ENCODE measurements around the gene COG8.

DNA sequence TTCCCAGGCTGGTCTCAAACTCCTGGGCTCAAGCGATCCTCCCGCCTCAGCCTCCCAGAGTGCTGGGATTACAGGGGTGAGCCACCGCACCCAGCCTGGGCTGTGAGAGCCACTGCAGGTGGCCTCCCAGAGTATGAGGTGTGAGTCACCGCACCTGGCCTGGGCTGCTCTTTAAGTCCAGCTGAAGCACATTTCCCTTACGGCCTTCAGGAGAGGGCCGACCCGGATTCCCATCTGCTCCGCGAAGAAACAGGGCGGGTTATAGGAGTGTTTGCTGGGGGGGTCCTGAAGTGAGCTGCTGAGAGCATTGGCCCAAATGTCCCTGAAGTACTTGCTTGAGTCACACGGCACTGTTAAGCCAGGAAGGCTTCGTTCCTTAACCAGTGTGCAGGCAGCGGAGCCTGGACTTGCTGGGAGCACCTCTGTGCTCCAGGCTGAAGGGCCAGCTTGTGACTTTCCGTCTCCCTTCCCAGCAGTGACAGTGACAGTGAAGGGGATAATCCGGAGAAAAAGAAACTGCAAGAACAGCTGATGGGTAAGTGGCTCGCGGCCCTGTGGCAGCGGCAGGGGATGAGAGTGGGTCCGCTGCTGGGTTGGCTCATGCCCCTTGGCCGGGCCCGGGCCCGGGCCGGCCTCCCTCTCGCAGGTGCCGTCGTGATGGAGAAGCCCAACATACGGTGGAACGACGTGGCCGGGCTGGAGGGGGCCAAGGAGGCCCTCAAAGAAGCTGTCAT is 21.0 kb downstream of the COG8 start:
- TF ChIP-seq, protein P1, sequence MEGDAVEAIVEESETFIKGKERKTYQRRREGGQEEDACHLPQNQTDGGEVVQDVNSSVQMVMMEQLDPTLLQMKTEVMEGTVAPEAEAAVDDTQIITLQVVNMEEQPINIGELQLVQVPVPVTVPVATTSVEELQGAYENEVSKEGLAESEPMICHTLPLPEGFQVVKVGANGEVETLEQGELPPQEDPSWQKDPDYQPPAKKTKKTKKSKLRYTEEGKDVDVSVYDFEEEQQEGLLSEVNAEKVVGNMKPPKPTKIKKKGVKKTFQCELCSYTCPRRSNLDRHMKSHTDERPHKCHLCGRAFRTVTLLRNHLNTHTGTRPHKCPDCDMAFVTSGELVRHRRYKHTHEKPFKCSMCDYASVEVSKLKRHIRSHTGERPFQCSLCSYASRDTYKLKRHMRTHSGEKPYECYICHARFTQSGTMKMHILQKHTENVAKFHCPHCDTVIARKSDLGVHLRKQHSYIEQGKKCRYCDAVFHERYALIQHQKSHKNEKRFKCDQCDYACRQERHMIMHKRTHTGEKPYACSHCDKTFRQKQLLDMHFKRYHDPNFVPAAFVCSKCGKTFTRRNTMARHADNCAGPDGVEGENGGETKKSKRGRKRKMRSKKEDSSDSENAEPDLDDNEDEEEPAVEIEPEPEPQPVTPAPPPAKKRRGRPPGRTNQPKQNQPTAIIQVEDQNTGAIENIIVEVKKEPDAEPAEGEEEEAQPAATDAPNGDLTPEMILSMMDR (IDR thresholded peaks at IDR 0.05; ENCODE audit: low read depth, low read length, missing input control): no peak
- no peak for TF ChIP-seq RAD21 (IDR thresholded peaks at IDR 0.05)
- TF ChIP-seq YY1 (IDR thresholded peaks at IDR 0.05): no peak
- TF ChIP-seq, protein P2, sequence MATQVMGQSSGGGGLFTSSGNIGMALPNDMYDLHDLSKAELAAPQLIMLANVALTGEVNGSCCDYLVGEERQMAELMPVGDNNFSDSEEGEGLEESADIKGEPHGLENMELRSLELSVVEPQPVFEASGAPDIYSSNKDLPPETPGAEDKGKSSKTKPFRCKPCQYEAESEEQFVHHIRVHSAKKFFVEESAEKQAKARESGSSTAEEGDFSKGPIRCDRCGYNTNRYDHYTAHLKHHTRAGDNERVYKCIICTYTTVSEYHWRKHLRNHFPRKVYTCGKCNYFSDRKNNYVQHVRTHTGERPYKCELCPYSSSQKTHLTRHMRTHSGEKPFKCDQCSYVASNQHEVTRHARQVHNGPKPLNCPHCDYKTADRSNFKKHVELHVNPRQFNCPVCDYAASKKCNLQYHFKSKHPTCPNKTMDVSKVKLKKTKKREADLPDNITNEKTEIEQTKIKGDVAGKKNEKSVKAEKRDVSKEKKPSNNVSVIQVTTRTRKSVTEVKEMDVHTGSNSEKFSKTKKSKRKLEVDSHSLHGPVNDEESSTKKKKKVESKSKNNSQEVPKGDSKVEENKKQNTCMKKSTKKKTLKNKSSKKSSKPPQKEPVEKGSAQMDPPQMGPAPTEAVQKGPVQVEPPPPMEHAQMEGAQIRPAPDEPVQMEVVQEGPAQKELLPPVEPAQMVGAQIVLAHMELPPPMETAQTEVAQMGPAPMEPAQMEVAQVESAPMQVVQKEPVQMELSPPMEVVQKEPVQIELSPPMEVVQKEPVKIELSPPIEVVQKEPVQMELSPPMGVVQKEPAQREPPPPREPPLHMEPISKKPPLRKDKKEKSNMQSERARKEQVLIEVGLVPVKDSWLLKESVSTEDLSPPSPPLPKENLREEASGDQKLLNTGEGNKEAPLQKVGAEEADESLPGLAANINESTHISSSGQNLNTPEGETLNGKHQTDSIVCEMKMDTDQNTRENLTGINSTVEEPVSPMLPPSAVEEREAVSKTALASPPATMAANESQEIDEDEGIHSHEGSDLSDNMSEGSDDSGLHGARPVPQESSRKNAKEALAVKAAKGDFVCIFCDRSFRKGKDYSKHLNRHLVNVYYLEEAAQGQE (IDR thresholded peaks at IDR 0.05): no peak
- TF ChIP-seq, protein P3, sequence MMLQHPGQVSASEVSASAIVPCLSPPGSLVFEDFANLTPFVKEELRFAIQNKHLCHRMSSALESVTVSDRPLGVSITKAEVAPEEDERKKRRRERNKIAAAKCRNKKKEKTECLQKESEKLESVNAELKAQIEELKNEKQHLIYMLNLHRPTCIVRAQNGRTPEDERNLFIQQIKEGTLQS (IDR thresholded peaks at IDR 0.05): no peak
